Suppressor macrophage treated with lipopolysaccharide for 4 hours (primary cell): Measurements from ENCODE around the gene HTR1B.

Experiments used
- DNase-seq: peaks from one replicate; pipeline ENCODE4 v3.0.0-alpha.2; 2020

Gene HTR1B, protein sequence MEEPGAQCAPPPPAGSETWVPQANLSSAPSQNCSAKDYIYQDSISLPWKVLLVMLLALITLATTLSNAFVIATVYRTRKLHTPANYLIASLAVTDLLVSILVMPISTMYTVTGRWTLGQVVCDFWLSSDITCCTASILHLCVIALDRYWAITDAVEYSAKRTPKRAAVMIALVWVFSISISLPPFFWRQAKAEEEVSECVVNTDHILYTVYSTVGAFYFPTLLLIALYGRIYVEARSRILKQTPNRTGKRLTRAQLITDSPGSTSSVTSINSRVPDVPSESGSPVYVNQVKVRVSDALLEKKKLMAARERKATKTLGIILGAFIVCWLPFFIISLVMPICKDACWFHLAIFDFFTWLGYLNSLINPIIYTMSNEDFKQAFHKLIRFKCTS

DNA sequence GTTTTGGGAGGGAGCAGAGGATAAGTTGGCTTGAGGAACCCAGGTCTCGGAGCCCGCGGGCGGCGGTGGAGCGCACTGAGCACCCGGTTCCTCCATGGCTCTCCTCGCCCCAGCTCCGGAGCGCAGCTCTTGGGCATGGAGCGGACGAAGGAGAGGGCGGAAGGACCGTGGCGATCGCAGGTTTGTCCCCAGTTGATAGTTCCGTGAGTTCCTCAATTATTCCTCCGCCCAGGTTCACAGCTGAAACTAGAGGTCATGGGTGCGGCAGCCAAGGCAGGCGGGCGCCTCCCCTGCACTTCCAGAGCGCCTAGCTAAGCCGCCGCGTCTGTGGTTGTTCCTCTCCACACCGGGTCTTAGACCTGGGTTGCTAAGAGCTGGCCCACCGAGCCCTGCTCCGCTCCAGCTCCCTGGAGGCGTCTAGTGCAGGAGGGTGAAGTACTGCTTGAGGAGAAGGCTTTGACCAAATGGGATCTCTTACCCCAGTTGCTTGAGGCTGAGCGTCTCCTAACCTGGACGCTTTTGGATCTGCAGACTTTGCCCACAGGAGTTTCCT lies at the start of gene HTR1B:
TSS of gene HTR1B (minus strand) at position 184 of the 553 bp plus-strand sequence. CDS start at position 96, 88 bp downstream.
- DNase-seq: no peak

DNA sequence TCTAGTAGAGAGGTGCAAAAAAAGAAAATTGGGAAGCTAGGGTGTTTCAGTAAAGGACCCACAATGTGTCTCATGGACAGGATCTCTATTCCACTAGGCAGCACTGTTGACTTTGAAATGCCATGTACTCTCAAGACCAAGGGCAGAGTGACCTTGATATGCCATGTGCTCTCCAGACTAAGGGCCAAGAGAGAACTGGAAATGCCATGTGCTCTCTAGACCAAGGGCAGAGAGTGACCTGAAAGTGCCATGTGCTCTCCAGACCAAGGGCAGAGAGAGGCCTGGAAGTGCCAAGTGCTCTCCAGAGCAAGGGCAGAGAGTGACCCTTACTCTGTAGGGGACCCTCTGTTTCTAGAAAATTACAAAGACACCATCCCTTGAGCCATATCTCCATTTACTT lies 49.3 kb upstream of the HTR1B start:
- DNase-seq: no peak

DNA sequence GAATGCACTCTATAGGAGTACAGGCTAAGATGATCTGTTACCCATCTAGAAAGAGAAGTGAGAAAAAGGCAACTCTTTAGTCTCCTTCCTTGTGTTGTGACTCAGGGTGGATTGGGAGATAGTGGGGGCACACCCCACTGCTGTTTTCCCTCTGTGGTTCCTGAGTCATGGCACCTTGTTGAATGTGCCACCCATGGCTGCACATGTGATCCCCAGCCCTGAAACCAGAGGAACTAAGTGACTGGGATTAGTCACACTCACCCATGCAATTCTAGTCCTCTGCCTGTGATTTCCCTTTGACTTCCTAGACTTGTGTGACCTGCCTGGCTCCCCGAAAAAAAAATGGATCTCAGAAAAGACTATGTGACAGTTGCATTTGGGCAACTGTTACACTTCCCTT lies 48.6 kb upstream of the HTR1B start:
- no peak for DNase-seq

DNA sequence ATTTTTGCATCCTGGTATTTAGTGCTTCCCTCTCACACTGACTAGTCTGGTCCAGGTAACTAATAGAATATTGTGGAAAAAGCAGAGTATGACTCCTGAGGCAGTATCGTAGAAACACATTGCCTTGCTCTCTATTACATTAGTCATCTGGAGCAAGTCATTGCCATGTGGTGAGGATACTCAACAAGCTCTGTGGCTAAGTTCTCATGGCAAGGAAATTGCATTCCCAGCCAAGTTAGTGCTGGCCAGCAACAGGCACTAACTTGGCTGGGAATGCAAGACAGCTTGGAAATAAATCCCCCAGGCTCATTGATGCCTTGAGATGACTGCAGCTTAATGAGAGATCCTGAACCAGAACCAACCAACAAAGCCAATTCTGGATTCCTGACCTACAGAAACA lies 39.7 kb upstream of the HTR1B start:
- no peak for DNase-seq

DNA sequence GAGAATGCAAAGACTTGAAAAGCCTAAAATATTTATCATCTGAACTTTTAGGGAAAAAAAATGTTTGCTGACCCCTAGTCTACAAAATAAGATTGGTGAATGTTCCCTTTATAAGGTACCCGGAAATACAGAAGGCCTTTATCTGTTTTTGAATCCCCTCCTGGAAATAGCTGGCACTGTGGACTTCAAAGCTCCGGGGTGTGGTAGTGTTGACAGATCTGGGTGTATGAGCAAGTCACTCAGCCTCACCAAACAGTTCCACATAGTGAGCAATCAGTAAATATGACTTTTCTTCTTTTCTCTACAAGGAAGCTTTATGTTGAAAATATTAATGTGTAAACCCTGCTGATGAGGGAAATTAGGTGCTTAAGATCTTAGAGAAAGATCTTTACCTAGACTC lies 29.2 kb upstream of the HTR1B start:
- no peak for DNase-seq

DNA sequence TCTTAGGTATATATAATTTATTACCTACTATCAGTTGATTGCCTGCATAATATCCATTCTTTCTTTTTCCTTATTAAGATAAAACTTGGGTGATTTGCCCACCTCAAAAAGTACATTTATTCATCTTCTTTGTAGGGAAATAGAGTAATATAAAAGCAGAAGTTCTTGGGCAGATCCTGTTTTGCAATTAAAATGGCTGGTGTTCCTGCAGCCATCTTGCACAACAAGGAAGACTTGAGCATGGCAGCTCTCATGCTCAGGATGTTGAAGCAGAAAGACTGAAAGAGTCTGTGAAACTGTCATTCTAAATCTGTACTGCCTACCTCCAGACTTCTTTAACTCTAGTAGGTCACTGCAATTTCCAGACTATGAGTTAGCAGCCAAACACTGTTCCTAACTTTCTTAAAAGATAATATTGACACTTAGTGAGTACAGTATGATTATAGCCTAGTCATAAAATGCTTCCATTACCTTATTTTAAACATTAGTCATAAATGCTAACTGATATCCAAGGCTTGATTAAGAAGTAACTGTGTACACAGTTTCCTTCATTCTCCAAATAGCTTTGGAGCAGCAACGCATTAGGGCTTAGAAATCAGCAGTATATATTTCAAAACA lies 24.6 kb upstream of the HTR1B start:
- no peak for DNase-seq

DNA sequence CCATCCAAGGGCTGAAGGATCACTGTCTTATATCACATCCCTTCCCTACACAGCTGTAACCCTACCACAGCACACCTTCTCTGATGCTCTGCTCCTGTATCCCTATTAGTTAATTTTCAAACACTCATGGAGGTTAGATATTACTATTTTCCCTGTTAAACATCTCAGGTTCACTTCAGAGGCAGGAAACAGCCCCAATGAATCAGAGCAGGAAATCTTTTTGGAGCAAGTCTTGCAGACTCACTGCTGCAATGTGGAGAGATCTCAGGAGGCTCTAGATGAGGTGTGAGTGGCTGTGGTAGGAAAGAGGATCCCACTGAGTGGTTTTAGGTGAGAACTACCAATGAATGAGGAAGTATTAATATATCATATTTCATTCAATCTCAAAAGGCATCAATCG lies 19.7 kb upstream of the HTR1B start:
- DNase-seq: no peak

DNA sequence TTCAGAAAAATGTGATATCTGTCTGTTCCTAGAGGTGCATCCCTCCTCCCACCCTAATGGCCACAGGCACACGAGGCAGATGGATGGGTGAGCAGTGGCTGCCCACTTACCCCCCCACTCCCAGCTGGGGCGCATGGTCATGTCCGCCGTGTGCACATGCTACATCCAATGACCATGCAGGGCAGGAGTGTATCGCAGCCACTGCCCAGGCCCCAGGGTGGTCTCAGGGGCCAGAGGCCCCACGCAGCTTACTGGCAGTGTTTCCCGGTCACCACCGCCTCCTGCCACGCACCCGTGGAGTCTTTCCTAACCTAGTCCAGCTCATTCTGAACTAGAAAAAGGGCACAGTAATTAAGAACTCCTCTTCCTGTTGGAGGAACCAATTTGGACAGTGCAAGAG lies 11.7 kb upstream of the HTR1B start:
- DNase-seq: no peak

DNA sequence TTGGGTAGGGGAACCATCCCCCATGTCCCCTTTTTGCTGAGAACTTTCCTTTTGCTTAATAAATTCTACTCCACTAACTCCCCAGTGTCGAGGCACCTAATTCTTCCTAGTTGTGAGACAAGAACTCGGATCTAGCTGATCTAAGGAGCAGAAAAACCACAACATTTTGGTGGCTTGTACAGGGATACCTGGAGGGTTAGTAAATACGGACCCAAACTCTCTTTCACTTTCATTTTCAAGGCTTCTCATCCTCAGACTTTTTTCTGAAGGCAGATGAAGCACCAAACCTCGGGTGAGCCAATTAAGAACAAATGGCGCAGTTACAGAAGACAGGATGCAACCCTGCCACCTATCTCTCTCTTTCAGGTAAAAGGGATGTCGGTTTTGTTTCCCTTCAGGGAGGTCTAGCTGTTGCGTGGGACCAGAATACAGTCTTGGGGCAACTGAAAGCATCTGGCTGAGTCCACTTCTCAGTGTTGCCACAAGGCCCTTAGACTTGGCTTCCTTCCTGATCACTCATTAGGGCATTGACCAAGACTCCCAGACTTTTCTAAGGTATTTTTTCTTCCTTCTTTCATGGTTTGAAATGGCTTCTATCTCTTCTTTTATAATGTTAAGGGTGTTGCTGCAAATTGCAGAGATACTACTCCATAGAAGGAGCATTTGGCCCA lies 11.1 kb upstream of the HTR1B start:
- DNase-seq: no peak

DNA sequence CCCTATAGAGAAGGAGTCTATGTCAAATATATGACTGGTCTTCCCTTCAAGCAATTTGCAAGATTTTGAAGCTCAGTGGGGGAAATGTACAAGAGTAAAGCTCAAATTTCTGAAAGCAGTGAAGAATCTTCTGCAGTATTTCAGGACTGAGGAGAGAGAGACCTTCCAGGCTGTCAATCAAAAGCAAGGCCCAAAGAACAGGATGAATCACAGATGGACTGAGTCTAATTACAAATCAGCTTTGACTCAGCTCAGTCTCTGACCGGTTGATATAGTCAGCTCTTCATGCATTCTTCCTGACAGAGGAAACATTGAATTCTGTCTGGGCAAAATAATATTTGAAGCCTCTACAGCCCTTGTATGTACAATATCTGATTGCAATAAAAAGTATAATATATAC lies 7.7 kb upstream of the HTR1B start:
- no peak for DNase-seq

DNA sequence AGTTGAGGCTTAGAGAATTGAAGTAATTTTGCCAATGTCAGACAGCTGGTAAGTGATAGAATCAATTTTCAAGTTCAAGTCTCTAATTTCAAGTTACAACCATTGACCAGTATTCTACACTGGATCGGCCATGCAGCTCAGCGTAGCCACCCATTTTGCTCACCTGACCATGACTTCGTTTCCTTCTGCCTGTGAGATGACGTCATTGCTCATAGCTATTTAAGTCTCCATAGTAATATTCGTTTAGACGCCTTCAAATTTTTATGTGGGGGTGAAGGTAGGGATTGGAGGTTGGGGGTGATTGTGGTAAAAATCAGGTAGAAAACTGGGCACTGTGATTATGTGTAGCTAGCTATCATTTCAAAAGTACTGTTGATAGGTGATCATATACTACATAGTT lies 5.6 kb upstream of the HTR1B start:
- DNase-seq: no peak

DNA sequence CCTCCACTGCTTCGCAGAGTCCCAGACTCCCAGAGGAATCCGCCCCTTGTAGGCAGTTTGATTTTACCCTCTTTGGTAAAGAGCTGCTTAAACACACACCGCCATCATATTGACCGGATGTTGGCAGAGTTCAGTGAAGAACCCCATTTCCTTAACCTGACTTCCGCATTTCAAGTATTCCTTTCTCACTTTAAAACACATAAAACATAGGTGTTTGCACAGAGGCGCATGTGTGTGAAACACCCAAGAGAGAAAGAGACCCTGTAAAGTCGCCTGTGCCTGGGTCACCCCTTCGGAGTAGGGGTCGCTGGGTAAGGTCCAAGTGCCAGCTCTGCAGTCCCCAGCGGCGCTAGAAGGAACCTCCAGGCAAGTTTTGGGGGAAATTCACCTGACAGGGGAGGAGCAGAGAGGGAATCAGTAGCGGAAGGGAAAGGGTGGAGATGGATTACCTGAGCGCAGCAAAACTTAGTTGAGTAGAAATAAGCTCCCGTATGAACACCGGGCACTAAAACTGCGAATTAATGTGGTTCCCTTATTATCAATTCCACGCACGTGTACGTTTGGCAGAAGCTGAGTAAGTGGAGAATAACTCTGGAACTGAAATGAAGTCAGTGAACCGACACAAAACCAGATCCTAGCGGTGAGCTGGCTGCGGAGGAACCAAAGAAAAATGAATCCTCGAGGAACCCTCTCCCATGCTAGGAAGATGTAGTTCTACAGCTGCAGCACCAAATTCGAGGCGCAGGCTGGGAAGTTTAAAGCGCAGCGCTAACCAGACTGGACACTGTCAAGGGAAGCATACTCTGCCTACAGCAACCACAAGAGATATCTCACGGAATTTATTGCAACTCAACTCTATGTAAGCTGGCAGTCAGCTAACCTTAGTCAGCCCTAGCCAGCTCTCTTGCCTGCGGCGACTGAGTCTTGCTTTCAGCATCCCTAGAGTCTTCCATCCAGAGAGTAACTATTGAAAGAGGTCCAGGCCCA lies 3.5 kb upstream of the HTR1B start:
- DNase-seq: no peak

DNA sequence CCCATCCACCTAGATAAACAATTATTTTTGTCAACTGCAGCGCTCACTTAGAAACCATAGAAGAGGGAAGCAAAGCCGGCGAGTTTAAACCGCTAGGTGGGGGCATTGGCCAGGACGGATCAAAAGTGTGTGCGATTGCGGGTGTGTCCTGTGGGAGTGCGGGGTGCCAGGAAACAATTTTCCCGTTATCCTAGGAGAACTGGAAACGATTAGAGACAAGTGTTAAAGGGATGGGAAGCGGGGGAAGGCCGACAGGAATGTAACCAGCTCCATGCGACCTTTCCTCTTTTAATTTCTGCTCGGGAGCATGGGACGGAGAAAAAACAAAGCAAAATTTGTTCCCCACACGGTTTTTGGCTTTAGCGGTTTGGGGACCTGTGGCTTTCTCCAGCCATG lies 2.8 kb upstream of the HTR1B start:
- peak; percentile 6 for DNase-seq

DNA sequence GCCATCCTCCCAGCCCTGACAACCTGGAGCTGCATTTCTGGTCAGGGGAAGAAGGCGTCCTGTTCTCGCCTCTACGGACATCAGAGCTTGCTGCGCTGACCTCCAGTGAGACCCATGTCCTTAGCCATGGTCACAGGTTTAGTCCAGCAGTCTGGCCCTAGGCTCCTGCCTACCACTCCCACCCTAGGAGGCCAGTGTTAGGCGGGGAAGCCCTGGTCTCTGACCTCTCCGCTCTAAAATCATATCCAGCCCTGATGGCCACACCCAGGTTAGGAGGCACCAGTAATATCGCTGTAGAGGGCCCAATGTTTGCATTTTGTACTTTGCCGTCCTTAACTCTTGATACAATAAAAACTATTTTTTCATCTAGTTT lies 1.2 kb upstream of the HTR1B start:
- no peak for DNase-seq

DNA sequence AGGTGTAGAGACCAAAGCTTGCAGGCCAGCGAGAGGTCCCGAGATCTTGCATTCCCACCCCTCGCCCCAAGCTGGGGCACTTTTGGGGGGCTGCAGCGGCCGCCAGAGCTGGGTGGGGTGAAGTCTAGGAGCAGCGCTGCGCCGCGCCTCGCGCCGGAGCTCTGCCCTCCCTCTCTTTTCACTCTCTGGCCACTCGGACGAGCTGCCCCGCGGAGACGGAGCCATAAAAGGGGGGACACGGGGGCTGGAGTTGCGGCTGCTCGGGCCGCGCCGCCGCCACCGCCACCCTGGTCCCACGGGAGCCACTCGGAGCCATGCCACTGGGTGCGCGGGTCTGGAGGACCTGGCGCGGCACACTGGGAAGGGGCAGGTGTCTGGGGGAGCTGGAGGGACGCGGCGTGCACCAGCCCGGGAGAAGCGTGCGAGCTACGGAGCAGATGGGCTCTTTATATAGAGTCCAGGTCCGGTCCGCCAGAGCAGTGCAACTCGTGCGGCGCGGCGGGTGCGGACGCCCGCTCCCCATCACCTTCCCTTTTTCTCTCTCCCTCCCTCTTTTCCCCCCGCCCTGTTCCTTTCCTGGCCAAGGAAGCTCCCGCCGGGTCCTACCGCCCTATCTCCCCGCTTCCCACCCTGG lies 687 bp upstream of the HTR1B start:
- DNase-seq: no peak

DNA sequence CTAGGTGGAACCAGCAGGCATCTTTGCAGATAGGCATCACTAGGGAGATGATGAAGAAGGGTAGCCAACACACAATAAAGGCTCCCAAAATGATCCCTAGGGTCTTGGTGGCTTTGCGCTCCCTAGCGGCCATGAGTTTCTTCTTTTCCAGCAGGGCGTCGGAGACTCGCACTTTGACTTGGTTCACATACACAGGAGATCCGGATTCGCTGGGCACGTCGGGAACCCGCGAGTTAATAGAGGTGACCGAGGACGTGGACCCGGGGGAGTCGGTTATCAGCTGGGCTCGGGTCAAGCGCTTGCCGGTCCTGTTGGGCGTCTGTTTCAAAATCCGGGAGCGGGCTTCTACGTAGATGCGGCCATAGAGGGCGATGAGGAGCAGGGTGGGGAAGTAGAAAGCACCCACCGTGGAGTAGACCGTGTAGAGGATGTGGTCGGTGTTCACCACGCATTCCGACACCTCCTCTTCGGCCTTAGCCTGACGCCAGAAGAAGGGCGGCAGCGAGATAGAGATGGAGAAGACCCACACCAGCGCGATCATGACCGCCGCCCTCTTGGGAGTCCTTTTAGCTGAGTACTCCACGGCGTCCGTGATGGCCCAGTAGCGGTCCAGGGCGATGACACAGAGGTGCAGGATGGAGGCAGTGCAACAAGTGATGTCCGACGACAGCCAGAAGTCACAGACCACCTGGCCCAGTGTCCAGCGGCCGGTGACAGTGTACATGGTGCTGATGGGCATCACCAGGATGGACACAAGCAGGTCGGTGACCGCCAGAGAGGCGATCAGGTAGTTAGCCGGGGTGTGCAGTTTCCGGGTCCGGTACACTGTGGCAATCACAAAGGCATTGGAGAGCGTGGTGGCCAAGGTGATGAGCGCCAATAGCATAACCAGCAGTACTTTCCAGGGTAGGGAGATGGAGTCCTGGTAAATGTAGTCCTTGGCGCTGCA lies 658 bp downstream of the HTR1B start:
- no peak for DNase-seq

DNA sequence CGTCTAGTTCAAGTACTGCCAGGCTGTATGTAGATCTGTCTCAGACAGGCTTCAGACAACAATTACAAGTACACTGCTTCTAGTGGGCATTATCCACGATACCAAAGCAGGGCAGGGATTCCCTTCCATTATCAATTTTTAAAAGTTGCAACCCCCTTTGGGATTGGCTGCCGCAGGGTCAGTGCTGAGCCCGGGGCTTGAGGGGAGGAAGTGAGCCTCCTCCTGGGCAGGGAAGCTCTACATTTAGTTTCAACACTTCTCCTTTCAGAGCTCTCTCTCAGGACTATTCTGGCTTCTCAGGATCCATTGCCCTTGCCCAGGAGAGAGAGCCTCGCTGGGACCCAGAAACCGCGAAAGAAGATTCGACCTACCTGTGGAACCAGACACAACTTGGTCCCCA lies 1.5 kb downstream of the HTR1B start:
- no peak for DNase-seq

DNA sequence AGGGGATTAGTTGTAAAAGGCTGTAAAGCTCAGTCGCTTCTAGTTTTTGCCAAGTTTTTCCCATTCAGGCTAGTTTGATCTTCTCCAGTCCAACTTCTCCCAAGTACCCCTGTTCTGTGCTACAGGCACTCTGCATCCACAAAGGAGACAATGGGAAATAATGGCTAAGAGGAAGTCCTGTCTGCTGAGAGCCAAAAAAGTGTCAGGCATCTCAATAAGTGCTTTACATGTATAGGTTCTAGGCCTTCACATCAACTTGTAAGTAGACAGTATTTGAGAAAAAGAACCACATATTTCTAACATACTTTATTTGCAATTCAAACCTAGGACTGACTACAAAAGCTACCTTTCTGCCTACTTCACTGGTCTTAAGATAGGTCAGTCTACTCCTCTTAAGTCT lies 4.9 kb downstream of the HTR1B start:
- DNase-seq: no peak

DNA sequence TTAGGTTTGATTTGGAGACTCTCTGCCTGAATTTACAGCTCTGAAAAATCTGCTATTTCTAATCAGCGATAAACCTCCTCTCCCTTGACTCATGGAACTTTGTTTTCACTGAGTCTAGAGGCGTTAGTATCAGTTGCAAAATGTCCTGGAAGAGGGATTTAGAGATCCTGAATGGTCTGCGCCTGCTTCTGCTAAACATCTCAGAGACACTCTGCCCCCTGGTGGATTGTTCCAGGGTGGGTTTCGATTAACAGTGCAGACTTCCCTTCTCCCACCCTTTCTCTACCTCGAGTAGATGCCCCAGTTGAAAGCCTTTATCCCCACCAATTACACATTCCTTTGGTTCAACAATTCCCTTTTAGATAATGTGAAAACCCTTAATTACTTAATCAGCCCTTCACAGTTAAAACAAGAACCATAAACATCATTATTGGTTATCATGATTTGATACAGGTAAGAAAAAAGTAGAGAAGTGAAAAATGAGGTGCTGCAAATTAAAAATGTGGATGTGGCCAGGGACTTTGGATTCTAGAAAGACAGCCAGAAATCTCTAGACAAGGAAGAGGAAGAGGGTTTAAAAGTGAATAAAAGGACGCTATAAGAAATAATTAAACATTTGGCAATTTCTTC lies 5.5 kb downstream of the HTR1B start:
- peak; percentile 55 for DNase-seq

DNA sequence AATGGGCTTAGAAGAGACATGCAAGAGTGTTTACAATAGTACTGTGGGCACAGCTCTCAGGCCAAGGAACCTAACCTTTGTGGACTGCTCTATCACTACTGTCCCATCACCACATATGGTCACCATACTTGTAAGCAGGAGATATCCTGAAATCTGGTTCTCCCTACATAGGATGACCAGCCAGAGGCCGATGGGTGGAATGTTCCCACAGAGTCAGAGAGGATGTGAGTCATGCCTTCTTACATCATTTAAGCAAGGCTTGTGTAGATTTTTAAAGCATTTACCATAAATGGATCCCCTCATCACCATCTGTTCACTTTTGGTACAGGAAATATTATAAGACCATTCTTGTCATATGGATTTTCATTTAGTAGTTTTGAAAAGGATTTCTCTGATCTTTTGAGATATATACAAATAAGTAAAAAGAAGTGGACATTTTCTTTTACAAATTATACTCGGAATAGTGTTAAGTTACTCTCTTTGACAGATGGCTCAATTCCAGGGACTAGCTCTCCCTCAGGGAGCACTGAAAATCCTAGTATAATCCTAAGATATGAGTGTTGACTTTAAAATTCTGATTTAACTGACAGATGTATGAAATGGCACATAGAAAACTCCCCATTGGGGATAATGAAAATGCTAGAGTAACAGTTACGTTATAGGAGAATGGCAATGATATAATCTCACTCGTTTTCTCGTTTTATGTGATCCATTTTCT lies 6.6 kb downstream of the HTR1B start:
- DNase-seq: peak; percentile 11
